Mucosa of descending colon (tissue), 3 donors: ENCODE data around the gene SPPL3. TPM values are rescaled to one million over a fixed set of nuclear protein-coding genes. Genes with fewer than 3 reads are reported as not detected.

Experiments
- ATAC-seq: fragments of 200-7000 bp; cut with Tn5 transposase; one replicate; pipeline ENCODE4 v1.9.1; 2020; ENCODE audit warnings: mild to moderate bottlenecking, moderate library complexity
- DNase-seq, 3 donors: peaks; one replicate each; pipeline ENCODE4 v3.0.0-alpha.2; 2020
- H3K36me3 ChIP-seq: fragments of 200-600 bp; one replicate; pipeline ENCODE4 v1.8.0; 2021; ENCODE audit warnings: low read depth, mild to moderate bottlenecking
- H3K4me1 ChIP-seq: fragments of 200-600 bp; one replicate; pipeline ENCODE4 v1.8.0; 2021; ENCODE audit warnings: low read depth, mild to moderate bottlenecking
- H3K4me3 ChIP-seq: fragments of 200-600 bp; one replicate; pipeline ENCODE4 v1.8.0; 2021; ENCODE audit warnings: mild to moderate bottlenecking
- H3K9me3 ChIP-seq: fragments of 200-600 bp; one replicate; pipeline ENCODE4 v1.8.0; 2021; ENCODE audit warnings: mild to moderate bottlenecking
- CTCF ChIP-seq: fragments of 200-600 bp; IDR thresholded peaks from one replicate; pipeline ENCODE4 v1.8.0; 2022; ENCODE audit warnings: antibody characterized with exemption, mild to moderate bottlenecking
- intact Hi-C, 2 donors: fragments of 100-400 bp; cut with DNase I in 1 of 2; cut with micrococcal nuclease in 1 of 2; formaldehyde crosslinking; loops; one replicate each; pipeline versions ENCODE4 v1.11.0 to v1.11.1; 2022; cut with DNase I, micrococcal nuclease
- total RNA-seq, 3 donors: library from RNA; stranded (reverse); fragmentation: NEBNext Ultra II Directional in 2 of 3; extraction: Animal tissue kit (Norgen Biotek cat#: 25700) in 2 of 3; gene quantifications; one replicate each; pipeline versions ENCODE4 v1.2.1 to v1.2.4, GENCODE V29; 2021 to 2023
- donor health status: DM: no; HTN: no; CAD: no; lungs with moderate emphysema.
- donor health status: DM: no; HTN: no; CAD: no.
- donor health status: DM: no; HTN: yes; CAD: no.

Gene SPPL3
- total RNA-seq, 3 donors from 2014 or later = 51.8 to 72.1 (median 65.6) TPM

- ATAC-seq (no peak), DNase-seq (no peak)
- Histone ChIP-seq H3K9me3 (no peaks in the 10 kb centered on the region), H3K36me3 (no peaks in the 10 kb centered on the region), H3K4me1 (peaks cover 7% of the 10 kb centered on the region), H3K4me3 (no peak overlapping the region)
- TF ChIP-seq CTCF = no peak
- intact Hi-C loops = no loop called here
Observed at GRCh38 chr12:120853188-120853587, 51.0 kb downstream of the SPPL3 start.

GRCh38 chr12:120851944-120852343, 52.2 kb downstream of the SPPL3 start:
- no peak for ATAC-seq
- no peak for TF ChIP-seq CTCF
- Histone ChIP-seq H3K9me3 (no peaks in the 10 kb centered on the region), H3K4me1 (peaks cover 18% of the 10 kb centered on the region), H3K36me3 (no peaks in the 10 kb centered on the region), H3K4me3 (no peak overlapping the region)
- DNase-seq = no peak
- intact Hi-C loops = no loop called here

GRCh38 chr12:120851444-120851843, 52.7 kb downstream of the SPPL3 start:
- no peak for DNase-seq
- H3K4me1 ChIP-seq = peaks cover 18% of the 10 kb centered on the region

GRCh38 chr12:120849765-120850164, 54.4 kb downstream of the SPPL3 start:
- no peak for DNase-seq
- peaks cover 18% of the 10 kb centered on the region for H3K4me1 ChIP-seq
- H3K36me3 ChIP-seq = no peaks in the 10 kb centered on the region
- intact Hi-C loops = no loop called here
- H3K9me3 ChIP-seq = no peaks in the 10 kb centered on the region
- peak; percentile 46 for ATAC-seq
- no peak for TF ChIP-seq CTCF
- no peak overlapping the region for H3K4me3 ChIP-seq

More at GRCh38 chr12:120851444-120851843, 52.7 kb downstream of the SPPL3 start:
- no peaks in the 10 kb centered on the region for H3K9me3 ChIP-seq
- peak; percentile 7 for ATAC-seq
- no peak for TF ChIP-seq CTCF
- H3K4me3 ChIP-seq = no peak overlapping the region
- H3K36me3 ChIP-seq = no peaks in the 10 kb centered on the region
- intact Hi-C loops = no loop called here

- peak; percentile 45 for ATAC-seq
- no peaks in the 10 kb centered on the region for H3K9me3 ChIP-seq
- peaks cover 12% of the 10 kb centered on the region for H3K4me1 ChIP-seq
- intact Hi-C loops = no loop called here
- H3K4me3 ChIP-seq = no peak overlapping the region
- TF ChIP-seq CTCF = no peak
- no peaks in the 10 kb centered on the region for H3K36me3 ChIP-seq
- no peak for DNase-seq
Observed at GRCh38 chr12:120847814-120848213, 56.3 kb downstream of the SPPL3 start.

GRCh38 chr12:120847392-120847791, 56.8 kb downstream of the SPPL3 start:
- intact Hi-C loops = no loop called here
- Histone ChIP-seq H3K36me3 (no peaks in the 10 kb centered on the region), H3K4me3 (no peak overlapping the region), H3K9me3 (no peaks in the 10 kb centered on the region), H3K4me1 (peaks cover 11% of the 10 kb centered on the region)
- no peak for DNase-seq
- no peak for TF ChIP-seq CTCF
- peak; percentile 45 for ATAC-seq
